Esophagus muscularis mucosa (tissue), 4 donors: ENCODE results near the gene PDLIM5. TPM values are rescaled to one million over a fixed set of nuclear protein-coding genes. Genes with fewer than 3 reads are reported as not detected.

Experiments
- DNase-seq: peaks from one replicate; pipeline ENCODE4 v3.0.0-alpha.2; 2017; ENCODE audit errors: extremely low spot score
- H3K27ac ChIP-seq, 4 donors: fragments of 200-600 bp; sonication (generic); replicated peaks in 1 of 4; 1 replicate in 3 of 4; 2 replicates in 1 of 4; pipeline ENCODE4 v1.5.1; 2016 to 2019; ENCODE audit warnings: mild to moderate bottlenecking in 1 of 4
- H3K27me3 ChIP-seq, 4 donors: fragments of 200-600 bp; sonication (generic); one replicate each; pipeline versions ENCODE4 v1.5.1 to v1.6.0; 2016 to 2019
- H3K36me3 ChIP-seq, 4 donors: fragments of 200-600 bp; sonication (generic); one replicate each; pipeline ENCODE4 v1.5.1; 2016 to 2019
- H3K4me1 ChIP-seq, 4 donors: fragments of 200-600 bp; sonication (generic); one replicate each; pipeline ENCODE4 v1.5.1; 2016 to 2019
- H3K4me3 ChIP-seq, 4 donors: fragments of 200-600 bp; sonication (generic); 1 replicate in 2 of 4; 2 replicates in 2 of 4; pipeline ENCODE4 v1.5.1; 2016 to 2019; ENCODE audit warnings: mild to moderate bottlenecking in 4 of 4, moderate library complexity in 1 of 4
- H3K9me3 ChIP-seq, 4 donors: fragments of 200-600 bp; sonication (generic); 1 replicate in 3 of 4; 2 replicates in 1 of 4; pipeline ENCODE4 v1.5.1; 2016 to 2019
- EP300 ChIP-seq: sonication (generic); formaldehyde crosslinking; IDR thresholded peaks from one replicate; pipeline ENCODE4 v1.6.1; 2017; ENCODE audit warnings: antibody characterized with exemption
- POLR2A ChIP-seq: fragments of 450-650 bp; IDR thresholded peaks from one replicate; pipeline ENCODE4 v1.6.1; 2017; ENCODE audit warnings: antibody characterized with exemption, moderate library complexity, mild to moderate bottlenecking, low read depth
- POLR2AphosphoS5 ChIP-seq, 2 donors: sonication (generic); formaldehyde crosslinking; IDR thresholded peaks; one replicate each; pipeline ENCODE4 v1.6.1; 2017; ENCODE audit warnings: antibody characterized with exemption in 2 of 2
- WGBS: methylation state at CpG from one replicate; pipeline ENCODE4 v1.1.5; 2018; 5-methylcytosine and 5-hydroxymethylcytosine counted together
- intact Hi-C: fragments of 100-400 bp; cut with DNase I; formaldehyde crosslinking; loops from one replicate; pipeline ENCODE4 v1.15.1; 2023
- total RNA-seq, 4 donors: library from RNA; depleted of rRNA; stranded (reverse); fragments of >200 nt; gene quantifications; one replicate each; pipeline versions ENCODE4 v1.1.0 to v1.2.1, GENCODE V29; 2016
- TF ChIP-seq, protein P1 (sequence below), 3 experiments: fragments of 200-600 bp in 2 of 3; fragments of 450-650 bp in 1 of 3; sonication (generic) in 2 of 3; IDR thresholded peaks; one replicate each; pipeline ENCODE4 v1.5.1; 2017 to 2019; ENCODE audit warnings: antibody characterized with exemption in 3 of 3, mild to moderate bottlenecking in 2 of 3, moderate library complexity in 1 of 3

The PDLIM5 gene
- total RNA-seq, 4 donors from 2014 or later = 138 to 160 (median 146) TPM

DNA sequence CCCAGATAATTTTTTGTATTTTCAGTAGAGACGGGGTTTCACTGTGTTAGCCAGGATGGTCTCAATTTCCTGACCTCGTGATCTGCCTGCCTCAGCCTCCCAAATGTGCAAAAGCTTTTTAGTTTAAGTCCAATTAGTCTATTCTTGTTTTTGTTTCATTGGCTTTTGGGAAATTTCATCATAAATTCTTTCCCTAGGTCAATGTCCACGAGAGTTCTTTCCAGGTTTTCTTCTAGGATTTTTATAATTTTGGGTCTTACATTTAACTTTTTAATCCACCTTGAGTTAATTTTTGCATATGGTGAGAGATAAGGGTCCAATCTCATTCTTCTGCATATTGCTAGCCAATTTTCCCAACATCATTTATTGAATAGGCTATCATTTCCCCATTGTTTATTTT is 36.3 kb upstream of the PDLIM5 start:
- intact Hi-C loops = no loop called here
- Histone ChIP-seq H3K4me3 (no peak overlapping the region), H3K27ac (no peak overlapping the region), H3K9me3 (no peaks in the 10 kb centered on the region), H3K27me3 (no peaks in the 10 kb centered on the region), H3K4me1 (peaks cover 8 to 29% (median 18%) of the 10 kb centered on the region in 4 donors), H3K36me3 (no peaks in the 10 kb centered on the region)
- no peak for DNase-seq
- no peak for TF ChIP-seq EP300
- WGBS = 91% methylated on average over 3 of the region's 3 CpGs

DNA sequence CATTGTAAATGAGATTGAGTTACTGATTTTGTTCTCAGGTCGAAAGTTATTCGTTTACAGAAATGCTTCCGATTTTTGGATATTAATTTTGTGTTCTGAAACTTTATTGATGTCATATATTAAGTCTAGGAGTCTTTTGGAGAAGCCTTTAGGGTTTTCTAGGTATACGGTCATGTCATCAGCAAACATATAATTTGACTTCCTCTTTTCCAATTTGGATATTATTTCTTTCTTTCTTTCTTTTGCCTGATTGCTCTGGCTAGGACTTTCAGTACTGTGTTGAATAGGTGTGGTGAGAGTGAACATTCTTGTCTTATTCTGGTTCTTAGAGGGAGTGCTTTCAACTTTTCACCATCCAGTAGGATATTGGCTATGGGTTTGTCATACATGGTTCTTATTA is 35.4 kb upstream of the PDLIM5 start:
- H3K4me3 ChIP-seq = no peak overlapping the region
- no peaks in the 10 kb centered on the region for H3K27me3 ChIP-seq
- no peaks in the 10 kb centered on the region for H3K36me3 ChIP-seq
- H3K9me3 ChIP-seq = no peaks in the 10 kb centered on the region
- TF ChIP-seq EP300 (no peak), POLR2A (no peak), POLR2AphosphoS5 (IDR thresholded peaks at IDR 0.05) (no peak)
- TF ChIP-seq, protein P1, sequence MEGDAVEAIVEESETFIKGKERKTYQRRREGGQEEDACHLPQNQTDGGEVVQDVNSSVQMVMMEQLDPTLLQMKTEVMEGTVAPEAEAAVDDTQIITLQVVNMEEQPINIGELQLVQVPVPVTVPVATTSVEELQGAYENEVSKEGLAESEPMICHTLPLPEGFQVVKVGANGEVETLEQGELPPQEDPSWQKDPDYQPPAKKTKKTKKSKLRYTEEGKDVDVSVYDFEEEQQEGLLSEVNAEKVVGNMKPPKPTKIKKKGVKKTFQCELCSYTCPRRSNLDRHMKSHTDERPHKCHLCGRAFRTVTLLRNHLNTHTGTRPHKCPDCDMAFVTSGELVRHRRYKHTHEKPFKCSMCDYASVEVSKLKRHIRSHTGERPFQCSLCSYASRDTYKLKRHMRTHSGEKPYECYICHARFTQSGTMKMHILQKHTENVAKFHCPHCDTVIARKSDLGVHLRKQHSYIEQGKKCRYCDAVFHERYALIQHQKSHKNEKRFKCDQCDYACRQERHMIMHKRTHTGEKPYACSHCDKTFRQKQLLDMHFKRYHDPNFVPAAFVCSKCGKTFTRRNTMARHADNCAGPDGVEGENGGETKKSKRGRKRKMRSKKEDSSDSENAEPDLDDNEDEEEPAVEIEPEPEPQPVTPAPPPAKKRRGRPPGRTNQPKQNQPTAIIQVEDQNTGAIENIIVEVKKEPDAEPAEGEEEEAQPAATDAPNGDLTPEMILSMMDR (IDR thresholded peaks at IDR 0.05) = no peak
- no peak for DNase-seq
- peaks cover 8 to 20% (median 18%) of the 10 kb centered on the region in 4 donors for H3K4me1 ChIP-seq
- H3K27ac ChIP-seq = no peak overlapping the region
- intact Hi-C loops = no loop called here
- WGBS = 97% methylated on average over 4 of the region's 4 CpGs

DNA sequence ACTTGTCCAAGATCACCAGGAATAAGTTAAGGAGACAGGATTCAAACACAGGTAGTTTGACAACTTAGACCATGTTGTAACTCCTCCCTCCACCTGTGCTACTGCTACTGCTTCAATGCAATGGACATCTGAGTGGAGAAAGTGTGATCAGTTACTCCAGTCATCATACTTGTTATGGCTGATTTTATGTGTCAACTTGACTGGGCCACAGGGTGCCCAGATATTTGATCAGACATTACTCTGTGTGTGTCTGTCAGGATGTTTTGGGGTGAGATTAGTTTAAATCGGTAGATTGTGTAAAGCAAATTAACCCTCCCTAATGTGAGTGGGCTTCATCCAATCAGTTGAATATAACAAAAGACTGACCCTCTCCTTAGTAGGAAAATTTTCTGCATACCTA is 34.8 kb upstream of the PDLIM5 start:
- Histone ChIP-seq H3K9me3 (no peaks in the 10 kb centered on the region), H3K27me3 (no peaks in the 10 kb centered on the region), H3K4me1 (peaks cover 7 to 17% (median 15%) of the 10 kb centered on the region in 4 donors), H3K27ac (no peak overlapping the region), H3K4me3 (no peak overlapping the region), H3K36me3 (no peaks in the 10 kb centered on the region)
- WGBS = 100% methylated on average over 1 of the region's 1 CpG
- intact Hi-C loops = no loop called here
- TF ChIP-seq, protein P1 (IDR thresholded peaks at IDR 0.05) = no peak
- no peak for DNase-seq

DNA sequence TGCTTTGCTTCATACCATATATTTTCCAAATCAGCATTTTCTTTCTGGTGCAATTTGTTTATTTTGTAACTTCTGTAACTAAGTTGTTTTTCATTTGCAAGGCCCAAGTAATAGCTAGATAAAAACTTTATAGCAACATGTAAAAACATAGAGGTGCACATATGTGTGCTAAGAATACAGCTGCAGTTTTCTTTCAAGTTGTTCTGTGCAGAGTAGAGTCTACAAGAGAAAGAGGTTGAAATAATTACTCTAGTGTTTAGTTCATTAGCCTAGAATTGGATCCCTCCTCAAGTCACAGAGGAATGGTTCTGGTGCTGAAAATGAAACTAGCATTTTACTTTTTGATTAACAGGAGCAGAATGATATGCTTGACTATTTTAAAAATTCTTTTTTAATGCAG is 32.2 kb upstream of the PDLIM5 start:
- intact Hi-C loops = no loop called here
- TF ChIP-seq POLR2A = no peak
- TF ChIP-seq POLR2AphosphoS5 (IDR thresholded peaks at IDR 0.05) = no peak
- TF ChIP-seq, protein P1 (IDR thresholded peaks at IDR 0.05) = no peak
- TF ChIP-seq EP300 = no peak
- Histone ChIP-seq H3K4me3 (no peak overlapping the region), H3K27ac (no peak overlapping the region), H3K27me3 (no peaks in the 10 kb centered on the region), H3K4me1 (no peaks in the 10 kb centered on the region), H3K9me3 (no peaks in the 10 kb centered on the region), H3K36me3 (no peaks in the 10 kb centered on the region)
- no peak for DNase-seq

DNA sequence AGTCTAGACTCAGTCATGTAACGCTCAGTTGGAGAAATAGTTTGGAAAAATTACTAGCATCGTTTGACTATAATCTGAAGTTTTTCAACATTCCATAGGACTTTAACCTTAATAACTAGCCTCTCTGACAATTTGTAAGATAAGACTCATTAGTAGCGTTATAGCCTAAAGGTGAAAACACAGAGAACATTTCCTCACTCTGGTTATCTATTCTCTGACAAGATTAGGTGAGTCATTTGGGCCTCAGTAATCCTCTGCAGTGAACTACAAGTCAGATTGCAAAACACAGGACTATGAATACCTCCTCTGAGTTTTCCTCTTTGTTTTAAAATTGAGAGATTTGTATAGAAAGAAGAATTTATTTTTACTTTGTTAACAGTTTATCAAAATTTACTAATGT is 31.8 kb upstream of the PDLIM5 start:
- intact Hi-C loops = no loop called here
- Histone ChIP-seq H3K36me3 (no peaks in the 10 kb centered on the region), H3K4me1 (no peaks in the 10 kb centered on the region), H3K27ac (no peak overlapping the region), H3K4me3 (no peak overlapping the region), H3K27me3 (no peaks in the 10 kb centered on the region), H3K9me3 (peaks cover 0 to under 1% (median 0%) of the 10 kb centered on the region in 4 donors)
- TF ChIP-seq, protein P1 (IDR thresholded peaks at IDR 0.05) = no peak
- TF ChIP-seq POLR2AphosphoS5 (IDR thresholded peaks at IDR 0.05) = no peak
- TF ChIP-seq EP300 = no peak
- TF ChIP-seq POLR2A = no peak
- DNase-seq = no peak
- 92% methylated on average over 3 of the region's 3 CpGs for WGBS
